ENCODE measurements around the gene WDR82.

- TF ChIP-seq, protein P1, sequence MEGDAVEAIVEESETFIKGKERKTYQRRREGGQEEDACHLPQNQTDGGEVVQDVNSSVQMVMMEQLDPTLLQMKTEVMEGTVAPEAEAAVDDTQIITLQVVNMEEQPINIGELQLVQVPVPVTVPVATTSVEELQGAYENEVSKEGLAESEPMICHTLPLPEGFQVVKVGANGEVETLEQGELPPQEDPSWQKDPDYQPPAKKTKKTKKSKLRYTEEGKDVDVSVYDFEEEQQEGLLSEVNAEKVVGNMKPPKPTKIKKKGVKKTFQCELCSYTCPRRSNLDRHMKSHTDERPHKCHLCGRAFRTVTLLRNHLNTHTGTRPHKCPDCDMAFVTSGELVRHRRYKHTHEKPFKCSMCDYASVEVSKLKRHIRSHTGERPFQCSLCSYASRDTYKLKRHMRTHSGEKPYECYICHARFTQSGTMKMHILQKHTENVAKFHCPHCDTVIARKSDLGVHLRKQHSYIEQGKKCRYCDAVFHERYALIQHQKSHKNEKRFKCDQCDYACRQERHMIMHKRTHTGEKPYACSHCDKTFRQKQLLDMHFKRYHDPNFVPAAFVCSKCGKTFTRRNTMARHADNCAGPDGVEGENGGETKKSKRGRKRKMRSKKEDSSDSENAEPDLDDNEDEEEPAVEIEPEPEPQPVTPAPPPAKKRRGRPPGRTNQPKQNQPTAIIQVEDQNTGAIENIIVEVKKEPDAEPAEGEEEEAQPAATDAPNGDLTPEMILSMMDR (IDR thresholded peaks at IDR 0.05; ENCODE audit: borderline replicate concordance, extremely low read depth, low read length, poor library complexity, severe bottlenecking) = no peak
- no peak for TF ChIP-seq EZH2 (IDR thresholded peaks at IDR 0.05; ENCODE audit: borderline replicate concordance, low read depth, low read length, severe bottlenecking)
Observed at GRCh38 chr3:52308308-52308707, 29.9 kb upstream of the WDR82 start.

Data from DND-41 (cell line).